ENCODE results near the gene TMEM59L. TPM values are rescaled to one million over a fixed set of nuclear protein-coding genes. Genes with fewer than 3 reads are reported as not detected.

TMEM59L gene
- total and polyA plus RNA-seq, 2 of the 13 experiments (the other 11 are each of a cell fraction or from before 2014, with no cell fraction given): 0.97 to 5.5 TPM

DNA sequence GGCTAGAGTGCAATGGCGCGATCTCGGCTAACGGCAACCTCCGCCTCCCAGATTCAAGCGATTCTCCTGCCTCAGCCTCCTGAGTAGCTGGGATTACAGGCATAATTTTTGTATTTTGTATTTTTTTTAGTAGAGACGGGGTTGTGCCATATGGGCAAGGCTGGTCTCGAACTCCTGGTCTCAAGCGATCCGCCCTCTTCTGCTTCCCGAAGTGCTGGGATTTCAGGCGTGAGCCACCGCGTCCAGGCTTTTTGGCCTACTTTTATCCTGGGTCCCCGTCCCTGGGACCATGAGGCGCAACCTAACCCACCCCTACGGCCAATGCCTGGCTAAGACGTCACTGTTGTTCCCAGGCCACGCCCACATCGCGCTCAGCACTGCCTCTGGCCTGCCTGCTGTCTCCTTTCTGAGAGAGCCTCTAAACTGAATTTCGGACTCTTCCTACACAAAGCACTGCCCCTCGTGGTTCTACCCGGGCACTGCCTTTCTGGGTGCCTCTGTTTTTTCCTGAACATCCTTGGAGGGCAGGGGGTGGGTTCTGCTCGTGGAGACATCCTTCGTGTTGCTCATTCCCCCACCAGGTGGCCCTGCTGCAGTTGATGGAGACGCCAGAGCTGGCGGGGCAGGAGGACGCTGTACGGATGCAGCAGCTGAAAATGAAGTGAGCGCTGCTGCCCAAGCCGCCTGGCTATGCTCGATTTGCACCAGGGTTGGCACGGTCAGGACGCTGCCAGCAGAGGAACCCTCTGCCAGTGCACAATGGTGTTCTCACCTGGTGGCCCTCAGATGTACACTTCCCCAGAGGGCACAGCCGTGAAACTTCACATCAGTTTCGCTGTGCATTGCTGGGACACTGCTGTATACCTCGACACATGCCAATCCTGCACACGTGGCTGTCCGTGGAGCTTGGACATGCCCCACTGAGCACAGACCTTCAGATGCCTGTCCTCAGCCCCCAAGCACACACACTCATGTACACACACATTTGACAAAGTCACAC lies 22.1 kb upstream of the TMEM59L start (continued):
- TF ChIP-seq, protein P1, sequence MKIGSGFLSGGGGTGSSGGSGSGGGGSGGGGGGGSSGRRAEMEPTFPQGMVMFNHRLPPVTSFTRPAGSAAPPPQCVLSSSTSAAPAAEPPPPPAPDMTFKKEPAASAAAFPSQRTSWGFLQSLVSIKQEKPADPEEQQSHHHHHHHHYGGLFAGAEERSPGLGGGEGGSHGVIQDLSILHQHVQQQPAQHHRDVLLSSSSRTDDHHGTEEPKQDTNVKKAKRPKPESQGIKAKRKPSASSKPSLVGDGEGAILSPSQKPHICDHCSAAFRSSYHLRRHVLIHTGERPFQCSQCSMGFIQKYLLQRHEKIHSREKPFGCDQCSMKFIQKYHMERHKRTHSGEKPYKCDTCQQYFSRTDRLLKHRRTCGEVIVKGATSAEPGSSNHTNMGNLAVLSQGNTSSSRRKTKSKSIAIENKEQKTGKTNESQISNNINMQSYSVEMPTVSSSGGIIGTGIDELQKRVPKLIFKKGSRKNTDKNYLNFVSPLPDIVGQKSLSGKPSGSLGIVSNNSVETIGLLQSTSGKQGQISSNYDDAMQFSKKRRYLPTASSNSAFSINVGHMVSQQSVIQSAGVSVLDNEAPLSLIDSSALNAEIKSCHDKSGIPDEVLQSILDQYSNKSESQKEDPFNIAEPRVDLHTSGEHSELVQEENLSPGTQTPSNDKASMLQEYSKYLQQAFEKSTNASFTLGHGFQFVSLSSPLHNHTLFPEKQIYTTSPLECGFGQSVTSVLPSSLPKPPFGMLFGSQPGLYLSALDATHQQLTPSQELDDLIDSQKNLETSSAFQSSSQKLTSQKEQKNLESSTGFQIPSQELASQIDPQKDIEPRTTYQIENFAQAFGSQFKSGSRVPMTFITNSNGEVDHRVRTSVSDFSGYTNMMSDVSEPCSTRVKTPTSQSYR (CRISPR knock-in tag; IDR thresholded peaks at IDR 0.05; ENCODE audit: borderline replicate concordance): no peak
- TF ChIP-seq HNRNPK (IDR thresholded peaks at IDR 0.05; ENCODE audit: low read depth, low read length, poor library complexity, severe bottlenecking): no peak
- no peak for TF ChIP-seq NAIF1 (CRISPR knock-in tag; IDR thresholded peaks at IDR 0.05; ENCODE audit: borderline replicate concordance)
- peak; percentile 87 for TF ChIP-seq XRCC5 (optimal IDR thresholded peaks at IDR 0.05; ENCODE audit: low read length)
- TF ChIP-seq, protein P2, sequence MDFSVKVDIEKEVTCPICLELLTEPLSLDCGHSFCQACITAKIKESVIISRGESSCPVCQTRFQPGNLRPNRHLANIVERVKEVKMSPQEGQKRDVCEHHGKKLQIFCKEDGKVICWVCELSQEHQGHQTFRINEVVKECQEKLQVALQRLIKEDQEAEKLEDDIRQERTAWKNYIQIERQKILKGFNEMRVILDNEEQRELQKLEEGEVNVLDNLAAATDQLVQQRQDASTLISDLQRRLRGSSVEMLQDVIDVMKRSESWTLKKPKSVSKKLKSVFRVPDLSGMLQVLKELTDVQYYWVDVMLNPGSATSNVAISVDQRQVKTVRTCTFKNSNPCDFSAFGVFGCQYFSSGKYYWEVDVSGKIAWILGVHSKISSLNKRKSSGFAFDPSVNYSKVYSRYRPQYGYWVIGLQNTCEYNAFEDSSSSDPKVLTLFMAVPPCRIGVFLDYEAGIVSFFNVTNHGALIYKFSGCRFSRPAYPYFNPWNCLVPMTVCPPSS (IDR thresholded peaks at IDR 0.05): no peak
- TF ChIP-seq, protein P3, sequence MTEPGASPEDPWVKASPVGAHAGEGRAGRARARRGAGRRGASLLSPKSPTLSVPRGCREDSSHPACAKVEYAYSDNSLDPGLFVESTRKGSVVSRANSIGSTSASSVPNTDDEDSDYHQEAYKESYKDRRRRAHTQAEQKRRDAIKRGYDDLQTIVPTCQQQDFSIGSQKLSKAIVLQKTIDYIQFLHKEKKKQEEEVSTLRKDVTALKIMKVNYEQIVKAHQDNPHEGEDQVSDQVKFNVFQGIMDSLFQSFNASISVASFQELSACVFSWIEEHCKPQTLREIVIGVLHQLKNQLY (CRISPR knock-in tag; IDR thresholded peaks at IDR 0.05): no peak
- TF ChIP-seq SPEN (CRISPR knock-in tag; IDR thresholded peaks at IDR 0.05; ENCODE audit: low read depth): no peak
- TF ChIP-seq ZFP90 (CRISPR knock-in tag; IDR thresholded peaks at IDR 0.05; ENCODE audit: borderline replicate concordance): no peak
- no peak for TF ChIP-seq ATAD3A (CRISPR knock-in tag; IDR thresholded peaks at IDR 0.05)
- no peak for TF ChIP-seq ZNF562 (CRISPR knock-in tag; IDR thresholded peaks at IDR 0.05; ENCODE audit: borderline replicate concordance)
- no peak for TF ChIP-seq FOSL1 (CRISPR knock-in tag; IDR thresholded peaks at IDR 0.05; ENCODE audit: borderline replicate concordance)
- TF ChIP-seq, protein P4, sequence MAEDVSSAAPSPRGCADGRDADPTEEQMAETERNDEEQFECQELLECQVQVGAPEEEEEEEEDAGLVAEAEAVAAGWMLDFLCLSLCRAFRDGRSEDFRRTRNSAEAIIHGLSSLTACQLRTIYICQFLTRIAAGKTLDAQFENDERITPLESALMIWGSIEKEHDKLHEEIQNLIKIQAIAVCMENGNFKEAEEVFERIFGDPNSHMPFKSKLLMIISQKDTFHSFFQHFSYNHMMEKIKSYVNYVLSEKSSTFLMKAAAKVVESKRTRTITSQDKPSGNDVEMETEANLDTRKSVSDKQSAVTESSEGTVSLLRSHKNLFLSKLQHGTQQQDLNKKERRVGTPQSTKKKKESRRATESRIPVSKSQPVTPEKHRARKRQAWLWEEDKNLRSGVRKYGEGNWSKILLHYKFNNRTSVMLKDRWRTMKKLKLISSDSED (CRISPR knock-in tag; IDR thresholded peaks at IDR 0.05): no peak
- TF ChIP-seq, protein P5, sequence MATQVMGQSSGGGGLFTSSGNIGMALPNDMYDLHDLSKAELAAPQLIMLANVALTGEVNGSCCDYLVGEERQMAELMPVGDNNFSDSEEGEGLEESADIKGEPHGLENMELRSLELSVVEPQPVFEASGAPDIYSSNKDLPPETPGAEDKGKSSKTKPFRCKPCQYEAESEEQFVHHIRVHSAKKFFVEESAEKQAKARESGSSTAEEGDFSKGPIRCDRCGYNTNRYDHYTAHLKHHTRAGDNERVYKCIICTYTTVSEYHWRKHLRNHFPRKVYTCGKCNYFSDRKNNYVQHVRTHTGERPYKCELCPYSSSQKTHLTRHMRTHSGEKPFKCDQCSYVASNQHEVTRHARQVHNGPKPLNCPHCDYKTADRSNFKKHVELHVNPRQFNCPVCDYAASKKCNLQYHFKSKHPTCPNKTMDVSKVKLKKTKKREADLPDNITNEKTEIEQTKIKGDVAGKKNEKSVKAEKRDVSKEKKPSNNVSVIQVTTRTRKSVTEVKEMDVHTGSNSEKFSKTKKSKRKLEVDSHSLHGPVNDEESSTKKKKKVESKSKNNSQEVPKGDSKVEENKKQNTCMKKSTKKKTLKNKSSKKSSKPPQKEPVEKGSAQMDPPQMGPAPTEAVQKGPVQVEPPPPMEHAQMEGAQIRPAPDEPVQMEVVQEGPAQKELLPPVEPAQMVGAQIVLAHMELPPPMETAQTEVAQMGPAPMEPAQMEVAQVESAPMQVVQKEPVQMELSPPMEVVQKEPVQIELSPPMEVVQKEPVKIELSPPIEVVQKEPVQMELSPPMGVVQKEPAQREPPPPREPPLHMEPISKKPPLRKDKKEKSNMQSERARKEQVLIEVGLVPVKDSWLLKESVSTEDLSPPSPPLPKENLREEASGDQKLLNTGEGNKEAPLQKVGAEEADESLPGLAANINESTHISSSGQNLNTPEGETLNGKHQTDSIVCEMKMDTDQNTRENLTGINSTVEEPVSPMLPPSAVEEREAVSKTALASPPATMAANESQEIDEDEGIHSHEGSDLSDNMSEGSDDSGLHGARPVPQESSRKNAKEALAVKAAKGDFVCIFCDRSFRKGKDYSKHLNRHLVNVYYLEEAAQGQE (IDR thresholded peaks at IDR 0.05; ENCODE audit: borderline replicate concordance in 1 of 2, low read depth in 1 of 2, low read length in 2 of 2): no peak
- TF ChIP-seq RCOR2 (CRISPR knock-in tag; IDR thresholded peaks at IDR 0.05): no peak
- TF ChIP-seq ZNF343 (CRISPR knock-in tag; IDR thresholded peaks at IDR 0.05): no peak
- TF ChIP-seq ARNTL (CRISPR knock-in tag; IDR thresholded peaks at IDR 0.05): no peak
- TF ChIP-seq RBFOX2 (IDR thresholded peaks at IDR 0.05; ENCODE audit: low read depth, low read length): no peak
- no peak for TF ChIP-seq ZNF121 (CRISPR knock-in tag; IDR thresholded peaks at IDR 0.05)
- TF ChIP-seq ZNF274 (CRISPR knock-in tag; IDR thresholded peaks at IDR 0.05): 0 out of 2 replicates have a peak, but pooled peaks have one; percentile 27
